HG02852 (cell line): Measurements from ENCODE around the gene SPATC1L.
A peak's percentile ranks its signal among the peaks of the same experiment; 100 is the strongest.
"Not testable (repeated sequence)": the region's sequence is repeated elsewhere in the genome, so short reads cannot be mapped to it uniquely, and the experiment has no call there.

Experiments
- ATAC-seq: cut with Tn5 transposase; IDR thresholded peaks from one replicate; pipeline ENCODE4 v1.9.1; 2021; ENCODE audit warnings: mild to moderate bottlenecking, moderate library complexity; ENCODE audit not compliant: unreplicated experiment

SPATC1L gene

DNA sequence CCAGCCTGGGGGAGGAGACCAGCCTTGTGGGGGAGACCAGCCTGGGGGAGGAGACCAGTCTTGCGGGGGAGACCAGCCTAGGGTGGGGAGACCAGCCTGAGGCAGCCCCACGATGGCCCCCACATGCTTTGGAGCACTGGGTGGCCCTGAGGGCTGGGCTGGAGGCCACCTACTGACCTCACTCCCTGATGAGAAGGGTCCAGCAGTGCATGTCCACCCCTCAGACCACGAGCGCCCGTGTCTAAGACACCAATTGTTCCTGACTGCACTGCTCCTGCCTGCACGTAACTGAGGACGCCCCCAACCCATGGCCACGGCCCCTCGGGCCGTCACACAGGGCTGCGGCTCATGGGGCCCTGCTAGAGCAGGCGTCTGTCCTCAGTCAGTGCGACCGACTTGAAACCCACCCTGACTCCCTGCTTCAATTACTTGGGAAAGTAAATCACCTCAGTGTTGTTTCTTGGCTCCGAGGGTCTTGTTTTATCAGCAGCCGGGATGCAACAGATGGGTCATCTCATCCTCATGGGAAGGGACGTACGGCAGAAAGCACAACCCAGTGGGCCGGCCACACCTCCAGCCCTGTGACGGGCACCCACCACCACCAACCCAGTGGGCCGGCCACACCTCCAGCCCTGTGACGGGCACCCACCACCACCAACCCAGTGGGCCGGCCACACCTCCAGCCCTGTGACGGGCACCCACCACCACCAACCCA, at the start of gene SPATC1L:
Gene SPATC1L, minus strand, starts transcription at position 550 of the 715 bp plus-strand sequence. CDS start 1,643 bp downstream, outside the sequence.
- peak; percentile 66 for ATAC-seq

DNA sequence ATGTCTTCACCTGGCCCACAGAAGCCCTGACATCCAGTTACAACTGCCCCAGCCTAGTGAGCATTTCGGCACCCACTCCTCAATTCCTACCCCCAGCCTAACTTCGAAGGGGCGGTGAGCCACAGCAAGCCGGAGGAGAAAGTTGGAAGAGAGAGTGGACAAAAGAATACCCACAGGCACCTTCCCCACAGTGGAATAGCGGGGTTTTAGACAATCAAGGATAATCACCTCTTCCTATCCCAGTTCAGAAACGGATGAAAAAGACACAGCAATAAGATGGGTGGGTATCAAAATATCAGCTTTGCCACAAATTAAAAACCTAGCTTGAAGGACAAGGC, 45.6 kb upstream of the SPATC1L start:
- ATAC-seq: no peak

DNA sequence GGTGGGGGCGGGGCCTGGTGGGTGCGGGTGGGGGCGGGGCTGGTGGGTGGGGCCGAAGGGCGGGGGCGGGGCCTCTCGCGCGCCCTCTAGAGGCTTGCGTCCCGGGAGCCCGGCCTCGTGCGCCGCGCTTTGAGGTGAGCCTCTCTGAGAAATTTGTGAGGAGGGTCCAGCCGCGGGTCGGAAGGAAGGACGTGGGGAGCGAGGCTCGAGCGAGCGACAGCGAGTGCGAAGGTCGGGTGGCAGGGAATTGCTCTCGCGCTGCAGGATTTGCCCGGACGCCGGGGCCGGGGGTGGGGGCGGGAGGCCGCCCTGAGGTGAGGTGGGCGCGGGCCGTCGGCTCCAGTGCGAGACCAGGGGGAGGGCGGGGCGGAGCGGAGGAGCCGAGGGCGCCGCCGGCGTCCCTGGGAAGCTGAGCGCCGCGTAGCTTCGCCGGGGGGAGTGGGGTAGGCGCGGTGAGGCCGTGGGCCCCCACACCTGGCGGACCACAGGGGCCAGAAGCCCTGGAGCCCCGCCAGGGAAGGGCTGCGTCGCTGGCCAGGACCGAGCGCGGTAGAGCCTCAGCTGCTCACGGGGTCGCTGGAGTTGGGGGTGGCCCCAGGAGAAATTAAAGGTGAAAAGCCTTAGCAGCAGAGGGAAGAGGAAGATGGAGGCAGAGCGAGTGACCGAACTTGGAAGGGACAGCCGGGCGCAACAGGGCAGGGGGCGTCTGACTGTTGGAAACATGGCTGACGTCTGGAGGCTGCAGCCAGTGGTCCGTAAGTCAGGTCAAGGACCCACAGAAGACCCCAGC, 45.1 kb upstream of the SPATC1L start:
- peak; percentile 18 for ATAC-seq

DNA sequence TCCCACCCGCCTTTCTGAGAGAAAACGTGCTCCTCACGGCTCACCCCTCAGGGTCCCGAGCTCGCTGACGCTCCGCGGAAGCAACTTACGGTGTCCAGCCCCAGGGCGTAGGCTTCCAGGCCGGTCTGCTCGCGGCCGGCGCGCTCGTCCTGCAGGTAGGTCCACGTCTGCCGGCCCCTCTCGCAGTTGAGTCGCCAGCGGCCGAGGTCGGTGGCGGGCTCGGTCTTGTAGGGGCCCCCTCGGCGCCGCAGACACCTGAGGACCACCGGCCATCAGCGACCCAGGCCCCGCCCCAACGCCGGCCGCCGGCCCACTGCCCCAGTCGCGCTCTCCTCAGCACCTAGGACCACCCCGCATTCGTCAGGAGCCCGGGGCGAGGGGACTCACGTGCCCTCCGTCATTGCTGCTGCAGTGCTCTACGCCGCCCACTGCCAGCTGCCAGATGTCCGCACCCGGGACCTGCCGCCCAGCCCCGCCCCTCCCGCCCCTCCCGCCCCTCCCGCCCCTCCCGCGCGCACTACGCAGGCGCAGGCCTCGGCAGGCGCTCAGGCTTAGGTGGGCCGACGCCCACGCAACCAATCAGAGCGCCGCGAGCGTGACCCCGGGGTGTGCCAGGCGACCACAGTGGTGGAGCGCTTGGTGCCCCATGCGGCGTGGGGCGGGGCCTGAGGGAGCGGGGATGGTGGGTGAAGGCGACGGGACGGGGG, 44.2 kb upstream of the SPATC1L start, which contains the start of gene LSS:
Gene LSS, minus strand, starts transcription at position 430 of the 707 bp plus-strand sequence. Its CDS starts 29 bp downstream, at position 401.
- ATAC-seq: peak; percentile 78

DNA sequence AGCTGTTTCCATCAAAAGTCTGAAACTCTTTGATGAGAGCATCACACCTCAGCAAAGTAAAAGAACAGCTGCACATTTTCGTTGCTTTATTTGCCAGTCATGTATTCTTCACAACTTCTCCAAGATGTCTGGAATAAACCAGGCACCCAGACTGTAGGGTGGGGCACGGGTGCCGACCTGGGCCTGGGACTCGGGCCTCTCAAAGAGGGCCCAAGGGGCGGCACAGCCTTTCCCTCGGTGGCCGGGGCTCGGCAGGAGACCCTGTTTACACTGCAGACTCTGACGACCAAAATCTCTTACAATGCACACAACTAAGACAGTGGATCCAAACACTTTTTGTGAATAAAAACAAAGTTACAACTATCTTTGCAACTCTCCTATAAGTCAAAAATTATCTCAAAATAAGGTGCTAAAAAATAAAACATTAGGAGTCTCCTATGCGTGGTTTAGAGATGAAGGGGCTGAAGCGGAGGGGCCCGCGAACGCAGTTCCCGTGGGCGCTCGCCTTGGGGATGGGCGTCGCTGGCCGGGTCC, 43.6 kb upstream of the SPATC1L start:
- no peak for ATAC-seq

DNA sequence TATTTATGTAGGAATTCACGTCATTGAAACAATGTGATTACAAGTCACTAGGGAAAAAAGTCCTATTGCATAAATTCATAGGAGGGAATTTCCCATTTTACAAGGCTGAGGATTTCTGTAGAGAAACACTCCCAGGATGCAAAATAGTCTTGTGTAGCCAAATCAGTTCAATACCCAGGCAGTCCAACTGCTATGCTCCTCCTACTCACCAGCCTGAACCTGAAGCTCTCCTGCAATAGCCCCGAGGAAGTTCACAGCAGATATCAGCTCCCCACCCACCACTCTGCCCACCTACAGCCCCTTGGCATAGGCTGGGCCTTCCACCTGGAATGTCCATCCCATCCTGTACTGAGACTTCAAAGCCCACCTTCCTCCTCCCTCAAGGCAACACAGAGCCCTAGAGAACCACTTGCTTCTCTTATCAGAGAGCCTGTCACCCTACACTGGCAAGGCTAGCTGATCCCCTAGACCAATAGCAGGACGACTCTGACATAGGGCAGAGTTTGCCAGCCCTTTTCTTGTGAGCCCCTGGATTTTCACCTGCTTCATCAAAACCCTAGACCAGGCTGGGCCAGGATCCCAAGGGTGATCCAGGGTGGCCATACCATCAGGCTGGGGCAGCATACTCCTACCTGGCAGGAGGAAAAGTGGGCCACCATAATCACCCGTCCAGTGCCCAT, 42.8 kb upstream of the SPATC1L start:
- no peak for ATAC-seq

DNA sequence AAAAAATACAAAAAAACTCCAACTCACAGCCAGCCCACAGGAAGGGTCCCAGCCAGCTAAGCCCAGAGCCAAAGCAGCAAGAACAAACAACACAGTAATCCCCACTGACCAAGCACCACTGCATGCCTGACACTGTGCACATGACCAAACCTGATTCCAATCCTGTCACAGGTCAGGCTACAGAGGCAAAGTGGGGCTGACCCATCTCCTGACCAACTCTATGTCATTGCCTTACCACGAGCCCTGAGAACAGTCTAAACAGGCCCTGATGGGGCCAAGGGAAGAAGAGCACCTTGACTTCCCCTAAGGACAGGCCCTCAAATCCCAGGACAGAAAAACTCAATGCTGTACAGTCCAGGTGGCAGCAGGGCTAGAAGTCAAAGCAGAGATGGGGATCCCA, 41.9 kb upstream of the SPATC1L start:
- ATAC-seq: no peak

DNA sequence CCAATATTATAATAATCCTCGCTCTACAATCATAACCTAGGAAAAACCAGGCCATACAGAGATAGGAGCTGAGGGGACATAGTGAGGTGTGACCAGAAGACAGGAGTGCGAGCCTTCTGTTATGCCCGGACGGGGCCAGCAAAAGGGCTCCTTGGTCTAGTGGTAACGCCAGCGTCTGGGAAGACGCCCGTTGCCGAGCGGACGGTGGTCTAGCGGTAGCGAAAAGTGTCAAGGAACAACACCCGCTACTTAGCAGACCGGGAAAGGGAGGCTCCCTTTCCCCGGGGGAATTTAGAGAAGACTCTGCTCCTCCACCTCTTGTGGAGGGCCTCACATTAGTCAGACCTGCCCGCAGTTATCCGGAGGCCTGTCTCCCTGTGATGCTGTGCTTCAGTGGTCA, 39.4 kb upstream of the SPATC1L start:
- ATAC-seq: not testable (repeated sequence)

DNA sequence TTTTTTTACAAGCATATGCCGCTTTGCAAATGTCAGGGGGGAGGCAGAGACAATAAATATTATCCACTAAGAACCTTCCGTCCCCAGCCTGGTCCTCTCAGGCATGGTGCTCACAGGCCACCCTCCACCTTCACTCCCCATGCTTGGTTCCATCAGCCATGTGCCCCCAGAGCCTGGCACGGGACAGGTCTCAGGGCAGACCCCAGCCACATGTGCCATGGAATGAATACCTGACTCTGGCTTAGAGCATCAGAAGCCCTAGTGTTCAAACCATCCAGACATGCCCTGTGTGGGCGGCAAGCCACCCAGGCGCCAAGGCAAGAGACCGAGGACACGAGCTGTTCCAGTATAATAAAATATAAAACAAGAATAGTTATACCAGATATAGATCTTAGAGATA, 39.0 kb upstream of the SPATC1L start:
- no peak for ATAC-seq

DNA sequence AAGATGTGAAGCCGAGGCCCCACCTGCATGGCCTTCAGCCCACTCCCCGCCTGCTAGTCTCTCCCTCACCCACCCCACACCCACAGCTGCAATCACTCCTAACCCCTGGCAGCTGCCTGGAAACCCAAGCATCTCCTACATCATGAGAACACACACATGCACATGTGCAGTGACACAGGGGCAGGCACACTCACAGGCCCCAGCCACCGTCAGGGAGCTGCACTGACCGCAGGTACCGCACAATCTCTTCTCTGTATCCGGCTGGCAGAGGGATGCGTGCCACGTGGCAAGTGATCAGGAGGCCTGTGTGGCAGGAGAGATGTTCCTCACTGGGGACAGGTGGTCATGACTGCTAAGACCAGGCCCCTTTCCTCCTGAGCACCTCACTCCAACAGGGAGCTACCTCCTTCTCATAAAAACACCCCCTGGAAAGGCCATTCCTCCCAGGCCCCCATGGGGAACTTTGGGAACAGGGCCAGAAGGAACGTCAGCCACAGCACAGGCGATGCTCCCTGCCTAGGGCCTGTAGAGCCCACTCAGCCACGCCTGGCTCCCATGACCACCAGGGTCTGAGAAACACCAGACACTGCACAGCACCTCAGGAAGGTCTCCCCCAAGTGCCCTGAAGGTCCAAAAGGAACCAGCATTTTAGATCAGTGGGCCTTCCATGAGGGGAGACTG, 38.3 kb upstream of the SPATC1L start:
- no peak for ATAC-seq

DNA sequence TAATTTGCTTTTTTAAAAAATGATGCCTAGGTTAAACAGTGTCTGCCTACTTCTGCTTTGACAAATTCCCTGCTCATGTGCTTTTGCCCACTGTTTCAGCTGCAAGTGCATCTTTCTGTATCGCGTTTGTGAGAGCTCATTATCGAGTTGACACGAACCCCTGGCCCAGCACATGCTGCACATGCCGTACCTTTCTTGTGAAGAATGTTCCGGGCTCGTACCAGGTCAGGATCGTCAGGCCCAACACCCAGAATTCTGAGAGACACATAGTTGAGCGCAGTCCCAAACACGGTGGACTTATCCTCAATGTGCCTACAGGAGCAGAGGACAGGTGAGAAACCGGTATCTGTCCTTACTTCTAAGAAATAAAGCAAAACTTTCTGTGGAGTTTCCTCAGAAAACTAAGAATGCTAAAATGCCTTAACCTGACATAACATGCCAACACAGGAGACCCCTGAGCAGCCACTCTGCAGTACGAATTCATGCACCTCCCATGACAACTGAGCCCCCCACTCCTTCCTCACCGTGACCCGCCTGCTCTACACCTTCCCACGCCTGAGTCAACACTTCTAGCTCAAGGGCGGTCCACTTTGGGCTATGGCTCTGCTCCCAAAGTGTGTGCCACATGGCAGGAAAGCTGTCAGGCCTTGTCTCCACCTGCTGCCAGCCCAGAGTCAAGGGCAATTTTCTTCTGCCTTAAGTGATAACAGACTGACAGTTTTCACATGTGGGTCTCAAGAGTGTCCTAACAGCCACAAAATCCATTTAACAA, 37.6 kb upstream of the SPATC1L start:
- no peak for ATAC-seq

DNA sequence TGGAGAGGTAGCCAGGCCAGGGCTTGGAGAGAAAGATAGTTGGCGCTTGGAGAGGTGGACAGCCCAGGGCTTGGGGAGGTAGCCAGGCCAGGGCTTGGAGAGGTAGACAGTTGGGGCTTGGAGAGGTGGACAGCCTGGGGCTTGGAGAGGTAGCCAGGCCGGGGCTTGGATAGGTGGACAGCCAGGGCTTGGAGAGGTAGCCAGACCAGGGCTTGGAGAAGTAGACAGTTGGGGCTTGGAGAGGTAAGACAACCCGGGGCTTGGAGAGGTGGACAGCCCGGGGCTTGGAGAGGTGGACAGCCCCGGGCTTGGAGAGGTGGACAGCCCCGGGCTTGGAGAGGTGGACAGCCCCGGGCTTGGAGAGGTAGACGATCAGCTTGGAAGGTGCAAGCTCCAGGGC, 36.6 kb upstream of the SPATC1L start:
- no peak for ATAC-seq

DNA sequence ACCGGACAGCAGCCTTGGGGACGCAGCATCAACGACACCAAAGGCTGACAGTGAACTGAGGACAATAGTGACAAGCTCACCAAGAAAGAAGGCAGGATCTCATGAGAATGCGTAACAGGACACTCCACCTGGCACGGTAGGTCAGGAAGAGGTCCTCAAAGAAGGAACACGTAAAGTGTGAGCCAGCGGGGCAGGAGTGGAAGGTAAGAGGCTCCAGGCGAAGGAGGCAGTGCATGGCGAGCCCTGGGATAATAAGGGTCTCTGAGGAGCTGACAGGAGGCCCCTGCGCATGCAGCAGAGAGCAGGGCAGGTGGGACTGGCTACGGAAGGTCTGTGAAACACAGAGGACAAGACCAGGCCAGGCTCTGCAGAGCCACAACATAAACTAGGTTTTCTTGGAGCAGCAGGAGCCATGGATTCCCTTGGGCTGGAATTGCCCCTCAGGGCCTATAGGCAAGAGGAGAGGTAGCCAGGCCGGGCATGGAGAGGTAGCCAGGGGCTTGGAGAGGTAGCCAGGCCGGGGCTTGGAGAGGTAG, 36.1 kb upstream of the SPATC1L start:
- no peak for ATAC-seq

DNA sequence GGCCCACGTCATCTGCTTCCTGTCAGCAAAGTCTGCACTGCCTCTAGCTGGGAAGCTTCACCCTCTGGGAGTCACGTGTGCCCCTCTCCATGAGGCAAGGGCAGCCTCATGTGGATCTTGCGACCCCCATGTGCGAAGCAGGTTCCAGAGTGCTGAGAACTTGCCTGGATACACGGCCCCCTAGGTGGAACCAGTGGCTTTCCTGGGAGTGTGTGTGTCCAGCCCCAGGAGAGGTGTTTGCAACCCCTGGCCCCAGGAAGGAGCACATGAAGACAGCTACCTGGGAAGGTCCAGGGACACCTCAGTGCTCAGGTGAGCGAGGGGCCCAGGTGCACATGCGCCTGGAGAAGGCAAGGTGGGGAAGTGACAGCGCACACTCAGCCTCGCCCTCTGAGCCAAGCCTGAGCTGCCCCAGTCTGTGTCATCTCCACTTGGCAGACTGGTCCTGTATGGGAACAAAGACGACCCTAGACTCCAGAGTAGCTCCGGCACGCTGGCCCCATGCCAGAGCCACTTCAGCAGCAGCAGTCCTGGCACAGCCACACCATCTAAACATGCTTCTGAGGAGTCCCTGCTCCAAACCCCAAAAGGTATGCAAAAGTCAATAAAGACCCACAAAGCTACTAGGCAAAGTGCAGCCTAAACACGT, 35.5 kb upstream of the SPATC1L start:
- ATAC-seq: no peak

DNA sequence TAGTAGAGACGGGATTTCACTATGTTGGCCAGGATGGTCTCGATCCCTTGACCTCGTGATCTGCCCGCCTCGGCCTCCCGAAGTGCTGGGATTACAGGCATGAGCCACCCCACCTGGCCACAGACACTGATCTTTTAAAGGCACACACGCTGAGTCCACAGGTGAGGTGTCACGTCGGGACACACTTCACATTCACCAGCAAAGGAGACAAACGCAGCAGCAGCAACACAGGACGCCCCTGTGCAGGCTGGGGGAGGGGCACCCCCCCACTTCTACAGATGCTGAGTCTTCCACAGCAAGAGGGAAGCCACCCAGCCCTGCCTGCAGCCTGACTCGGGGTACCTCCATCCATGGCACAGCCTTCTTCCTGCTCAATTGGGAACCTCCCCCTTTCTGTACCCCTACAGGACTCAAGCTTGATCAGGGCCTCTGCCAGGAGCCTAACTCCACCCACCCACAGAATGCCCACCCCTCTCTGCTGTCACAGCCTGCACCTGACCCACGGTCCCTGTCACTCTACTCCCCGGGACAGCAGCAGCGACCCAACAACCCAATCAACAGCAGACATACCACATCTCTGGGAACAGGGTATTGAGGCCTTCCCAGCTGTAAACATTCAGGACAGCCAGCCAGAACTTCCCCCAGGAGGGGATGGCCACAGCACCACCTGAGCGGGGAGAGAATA, 34.8 kb upstream of the SPATC1L start:
- no peak for ATAC-seq

DNA sequence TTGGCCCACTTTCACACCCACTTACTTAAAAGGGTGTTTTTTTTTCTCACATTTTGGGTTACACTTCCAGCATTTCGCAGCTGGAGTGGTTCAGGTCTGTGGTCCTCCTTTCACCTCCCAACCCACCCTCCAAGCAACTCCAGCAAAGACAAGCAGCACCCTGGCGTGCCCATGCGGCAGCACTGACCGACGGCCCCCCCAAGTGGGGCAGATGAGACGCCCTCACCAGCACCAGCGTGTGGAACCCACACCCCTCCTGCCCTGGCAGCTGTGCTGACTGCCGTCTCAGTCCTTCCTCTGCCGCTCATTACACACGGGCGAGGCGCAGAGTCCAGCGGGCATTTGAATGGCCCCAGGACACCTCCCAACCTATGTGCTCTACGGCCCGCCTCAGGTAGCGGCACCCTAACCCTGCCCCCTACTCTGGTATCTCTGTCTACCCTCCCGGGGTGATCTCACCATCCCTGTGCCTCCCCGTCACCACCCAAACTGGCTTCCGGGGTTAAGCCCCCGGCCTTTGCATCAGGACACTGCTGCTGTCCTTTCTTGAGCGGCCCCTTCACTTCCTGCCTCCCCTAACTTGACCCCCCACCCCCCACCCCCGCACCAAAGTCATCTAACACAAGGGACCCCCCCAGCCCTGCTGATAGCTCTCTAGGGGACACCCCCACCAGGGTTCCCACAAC, 33.4 kb upstream of the SPATC1L start:
- ATAC-seq: no peak

DNA sequence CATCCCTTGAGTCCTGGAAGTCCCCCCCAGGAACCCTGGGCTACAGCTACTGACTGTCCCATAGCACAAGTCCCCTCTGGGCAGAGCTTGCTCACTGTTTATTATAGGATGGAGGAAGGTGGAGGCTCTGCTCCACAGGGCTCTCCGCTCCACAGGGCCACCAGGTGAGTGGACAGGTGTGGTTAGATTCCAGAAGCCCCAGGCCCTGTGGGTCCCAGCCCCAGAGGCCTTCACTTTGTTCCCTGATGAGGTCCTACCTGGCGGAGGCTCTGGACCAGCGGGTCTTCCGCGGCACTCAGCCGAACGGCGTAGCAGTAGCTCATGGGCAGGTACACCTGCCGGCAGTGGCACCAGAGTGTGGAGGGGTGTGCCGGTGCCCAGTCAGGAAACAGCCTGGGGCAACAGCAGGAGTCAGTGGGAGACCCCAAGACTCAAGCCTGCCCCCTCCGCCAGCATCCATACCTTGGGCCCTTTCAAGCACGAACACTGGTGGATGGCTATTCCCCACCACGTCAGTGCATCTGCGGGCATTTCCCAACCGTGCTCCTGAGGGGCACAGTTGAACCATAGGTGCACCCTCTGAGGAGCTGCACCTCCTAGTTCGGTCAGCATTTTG, 32.0 kb upstream of the SPATC1L start:
- ATAC-seq: no peak
